Smooth muscle cell (in vitro differentiated cells): ENCODE results near the gene AIPL1. TPM values are rescaled to one million over a fixed set of nuclear protein-coding genes. Genes with fewer than 3 reads are reported as not detected.

Experiments used
- DNase-seq: peaks from one replicate; lab custom pipeline; 2025; ENCODE audit not compliant: unreplicated experiment; lab: John Stamatoyannopoulos, UW
- H2AFZ ChIP-seq: fragments of 200-600 bp; sonication (generic); 2 replicates; pipeline ENCODE4 v1.6.0; 2016; ENCODE audit warnings: antibody characterized with exemption, low read depth, mild to moderate bottlenecking
- H3F3A ChIP-seq: fragments of 200-600 bp; sonication (generic); 2 replicates; pipeline ENCODE4 v1.6.0; 2017; ENCODE audit warnings: antibody characterized with exemption, low read depth
- H3K27ac ChIP-seq: fragments of 200-600 bp; sonication (generic); 2 replicates; pipeline ENCODE4 v1.5.1; 2016; ENCODE audit warnings: low read depth, mild to moderate bottlenecking
- H3K27me3 ChIP-seq: fragments of 200-600 bp; sonication (generic); 2 replicates; pipeline ENCODE4 v1.6.1; 2016; ENCODE audit warnings: low read depth, mild to moderate bottlenecking
- H3K36me3 ChIP-seq: fragments of 200-600 bp; sonication (generic); 2 replicates; pipeline ENCODE4 v1.5.1; 2016; ENCODE audit warnings: low read depth
- H3K4me1 ChIP-seq: fragments of 200-600 bp; sonication (generic); 2 replicates; pipeline ENCODE4 v1.5.1; 2016; ENCODE audit warnings: low read depth
- H3K4me2 ChIP-seq: fragments of 200-600 bp; sonication (generic); 2 replicates; pipeline ENCODE4 v1.6.0; 2016; ENCODE audit warnings: mild to moderate bottlenecking
- H3K4me3 ChIP-seq: fragments of 200-600 bp; sonication (generic); 2 replicates; pipeline ENCODE4 v1.5.1; 2016; ENCODE audit warnings: mild to moderate bottlenecking
- H3K79me2 ChIP-seq: fragments of 200-600 bp; sonication (generic); 2 replicates; pipeline ENCODE4 v1.6.0; 2016; ENCODE audit warnings: low read depth, mild to moderate bottlenecking
- H3K9ac ChIP-seq: fragments of 200-600 bp; sonication (generic); 2 replicates; pipeline ENCODE4 v1.6.0; 2016; ENCODE audit warnings: low read depth
- H3K9me3 ChIP-seq: fragments of 200-600 bp; sonication (generic); replicated peaks from 2 replicates; pipeline ENCODE4 v1.5.1; 2016; ENCODE audit warnings: low read depth
- H4K20me1 ChIP-seq: fragments of 200-600 bp; sonication (generic); 2 replicates; pipeline ENCODE4 v1.6.0; 2016; ENCODE audit warnings: low read depth
- WGBS: methylation state at CpG from one replicate; pipeline ENCODE4 v1.1.7; 2016; ENCODE audit warnings: low lambda C conversion rate; 5-methylcytosine and 5-hydroxymethylcytosine counted together
- polyA plus RNA-seq: library from polyadenylated mRNA; unstranded; fragments of >200 nt; fragmentation: Nextera tagmentation; extraction: Ambion mirVana; gene quantifications from 2 replicates; pipeline ENCODE4 v1.2.1, GENCODE V29; 2016
- total RNA-seq: library from RNA; depleted of rRNA; stranded (reverse); fragments of >200 nt; gene quantifications from 2 replicates; pipeline ENCODE4 v1.2.3, GENCODE V29; 2014
- TF ChIP-seq, protein P1 (sequence below): fragments of 200-600 bp; sonication (generic); IDR thresholded peaks from 2 replicates; pipeline ENCODE4 v1.5.1; 2017; ENCODE audit warnings: borderline replicate concordance, mild to moderate bottlenecking, antibody characterized with exemption; ENCODE audit not compliant: insufficient read depth, poor library complexity, severe bottlenecking

Gene AIPL1
- total and polyA plus RNA-seq, 2 experiments from 2014 or later = not detected

GRCh38 chr17:6480303-6480675 lies 45.4 kb upstream of the AIPL1 start:
- TF ChIP-seq, protein P1, sequence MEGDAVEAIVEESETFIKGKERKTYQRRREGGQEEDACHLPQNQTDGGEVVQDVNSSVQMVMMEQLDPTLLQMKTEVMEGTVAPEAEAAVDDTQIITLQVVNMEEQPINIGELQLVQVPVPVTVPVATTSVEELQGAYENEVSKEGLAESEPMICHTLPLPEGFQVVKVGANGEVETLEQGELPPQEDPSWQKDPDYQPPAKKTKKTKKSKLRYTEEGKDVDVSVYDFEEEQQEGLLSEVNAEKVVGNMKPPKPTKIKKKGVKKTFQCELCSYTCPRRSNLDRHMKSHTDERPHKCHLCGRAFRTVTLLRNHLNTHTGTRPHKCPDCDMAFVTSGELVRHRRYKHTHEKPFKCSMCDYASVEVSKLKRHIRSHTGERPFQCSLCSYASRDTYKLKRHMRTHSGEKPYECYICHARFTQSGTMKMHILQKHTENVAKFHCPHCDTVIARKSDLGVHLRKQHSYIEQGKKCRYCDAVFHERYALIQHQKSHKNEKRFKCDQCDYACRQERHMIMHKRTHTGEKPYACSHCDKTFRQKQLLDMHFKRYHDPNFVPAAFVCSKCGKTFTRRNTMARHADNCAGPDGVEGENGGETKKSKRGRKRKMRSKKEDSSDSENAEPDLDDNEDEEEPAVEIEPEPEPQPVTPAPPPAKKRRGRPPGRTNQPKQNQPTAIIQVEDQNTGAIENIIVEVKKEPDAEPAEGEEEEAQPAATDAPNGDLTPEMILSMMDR = no peak
- no peak overlapping the region for H3K4me3 ChIP-seq
- H3F3A ChIP-seq = peaks cover 8% of the 10 kb centered on the region
- H2AFZ ChIP-seq = no peak overlapping the region
- H3K9ac ChIP-seq = no peak overlapping the region
- peaks cover 19% of the 10 kb centered on the region for H3K4me1 ChIP-seq
- H3K36me3 ChIP-seq = no peaks in the 10 kb centered on the region
- no peak for DNase-seq
- no peaks in the 10 kb centered on the region for H3K27me3 ChIP-seq
- no peaks in the 10 kb centered on the region for H3K79me2 ChIP-seq
- H4K20me1 ChIP-seq = no peaks in the 10 kb centered on the region
- H3K27ac ChIP-seq = no peak overlapping the region
- WGBS = 75% methylated on average over 9 of the region's 9 CpGs
- no peak overlapping the region for H3K4me2 ChIP-seq
- H3K9me3 ChIP-seq = no peaks in the 10 kb centered on the region

DNA sequence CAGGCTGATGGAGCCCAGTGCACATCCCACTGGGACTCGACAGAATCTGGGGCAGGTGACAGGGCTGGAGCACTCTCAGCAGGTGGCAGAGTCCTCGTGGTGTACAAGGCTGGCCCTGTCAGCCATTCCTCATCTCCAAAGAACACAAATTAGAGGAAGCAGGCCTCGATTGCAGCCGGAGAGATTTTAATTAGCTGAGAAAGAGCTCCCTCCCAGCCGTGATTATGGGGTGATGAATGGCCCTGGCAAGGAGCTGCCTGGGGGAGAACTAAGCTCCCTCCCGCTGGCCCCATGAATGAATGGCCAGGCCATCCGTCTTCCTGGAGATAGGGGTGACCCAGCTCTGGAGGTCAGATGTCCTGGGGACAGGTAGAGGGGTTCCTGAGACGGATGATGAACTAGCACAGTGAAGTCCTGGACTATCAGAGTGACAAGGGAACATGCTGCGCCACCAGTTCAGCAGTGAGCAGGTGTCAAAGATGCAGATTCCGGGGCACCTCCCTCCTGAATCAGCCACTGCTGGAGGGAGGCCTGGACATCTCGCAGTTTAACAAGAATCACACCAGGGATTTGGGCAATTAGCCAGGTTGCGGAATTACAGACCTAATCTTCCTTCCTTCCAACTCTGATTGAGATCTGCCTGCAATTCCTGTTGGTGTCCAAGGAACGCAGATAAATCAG lies 44.8 kb upstream of the AIPL1 start:
- DNase-seq = no peak
- H4K20me1 ChIP-seq = no peaks in the 10 kb centered on the region
- TF ChIP-seq, protein P1 = no peak
- no peak overlapping the region for H3K9ac ChIP-seq
- no peaks in the 10 kb centered on the region for H3K79me2 ChIP-seq
- H3K4me2 ChIP-seq = no peak overlapping the region
- no peaks in the 10 kb centered on the region for H3K9me3 ChIP-seq
- peaks cover 23% of the 10 kb centered on the region for H3K4me1 ChIP-seq
- no peak overlapping the region for H3K27ac ChIP-seq
- H3K36me3 ChIP-seq = no peaks in the 10 kb centered on the region
- no peak overlapping the region for H2AFZ ChIP-seq
- H3F3A ChIP-seq = peaks cover 9% of the 10 kb centered on the region
- no peaks in the 10 kb centered on the region for H3K27me3 ChIP-seq
- WGBS = 75% methylated on average over 13 of the region's 13 CpGs
- H3K4me3 ChIP-seq = no peak overlapping the region

- H3K4me3 ChIP-seq = no peak overlapping the region
- TF ChIP-seq, protein P1 = no peak
- no peak for DNase-seq
- no peaks in the 10 kb centered on the region for H3K79me2 ChIP-seq
- no peaks in the 10 kb centered on the region for H4K20me1 ChIP-seq
- no peak overlapping the region for H2AFZ ChIP-seq
- no peak overlapping the region for H3K9ac ChIP-seq
- H3K27me3 ChIP-seq = no peaks in the 10 kb centered on the region
- H3F3A ChIP-seq = peaks cover 9% of the 10 kb centered on the region
- H3K9me3 ChIP-seq = no peaks in the 10 kb centered on the region
- no peak overlapping the region for H3K4me2 ChIP-seq
- H3K36me3 ChIP-seq = no peaks in the 10 kb centered on the region
- WGBS = 92% methylated on average over 11 of the region's 11 CpGs
- peaks cover 23% of the 10 kb centered on the region for H3K4me1 ChIP-seq
- H3K27ac ChIP-seq = no peak overlapping the region
Measured at GRCh38 chr17:6478486-6478885, 43.6 kb upstream of the AIPL1 start.

DNA sequence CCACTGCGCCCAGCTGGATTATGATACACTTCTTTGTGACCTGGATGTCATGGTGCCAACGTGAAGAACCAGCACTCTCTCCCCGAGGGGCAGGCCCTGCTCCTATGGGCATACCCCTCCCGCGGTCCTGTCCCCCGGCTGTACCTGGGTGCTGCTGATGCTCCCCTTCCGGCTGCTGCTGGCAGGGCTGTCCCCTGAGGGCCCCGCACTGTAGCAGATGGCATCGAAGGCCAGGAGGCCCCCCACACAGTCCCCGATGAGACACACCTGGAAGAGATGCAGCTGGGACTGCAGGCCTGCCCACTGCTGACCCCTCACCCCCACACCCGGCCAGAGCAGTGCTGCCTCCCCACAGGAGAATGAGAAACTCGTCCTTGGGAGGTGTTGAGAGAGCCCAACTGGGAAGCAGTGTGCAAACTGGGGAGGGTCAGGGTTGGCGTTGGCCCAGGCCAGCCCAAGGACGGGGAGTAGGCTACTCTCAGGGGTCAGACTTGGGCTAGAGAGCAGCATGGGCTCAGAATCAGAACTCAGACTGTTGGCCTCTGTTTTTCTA lies 43.0 kb upstream of the AIPL1 start:
- Histone ChIP-seq H3F3A (peaks cover 9% of the 10 kb centered on the region), H3K27ac (no peak overlapping the region), H3K27me3 (no peaks in the 10 kb centered on the region), H3K79me2 (no peaks in the 10 kb centered on the region), H3K4me1 (peaks cover 24% of the 10 kb centered on the region), H3K9me3 (no peaks in the 10 kb centered on the region), H4K20me1 (no peaks in the 10 kb centered on the region), H2AFZ (no peak overlapping the region), H3K9ac (no peak overlapping the region), H3K4me2 (no peak overlapping the region), H3K36me3 (no peaks in the 10 kb centered on the region), H3K4me3 (no peak overlapping the region)
- WGBS = 97% methylated on average over 14 of the region's 14 CpGs
- no peak for DNase-seq
- TF ChIP-seq, protein P1 = no peak
